Measurements from ENCODE around the gene MUC6.

Gene MUC6

DNA sequence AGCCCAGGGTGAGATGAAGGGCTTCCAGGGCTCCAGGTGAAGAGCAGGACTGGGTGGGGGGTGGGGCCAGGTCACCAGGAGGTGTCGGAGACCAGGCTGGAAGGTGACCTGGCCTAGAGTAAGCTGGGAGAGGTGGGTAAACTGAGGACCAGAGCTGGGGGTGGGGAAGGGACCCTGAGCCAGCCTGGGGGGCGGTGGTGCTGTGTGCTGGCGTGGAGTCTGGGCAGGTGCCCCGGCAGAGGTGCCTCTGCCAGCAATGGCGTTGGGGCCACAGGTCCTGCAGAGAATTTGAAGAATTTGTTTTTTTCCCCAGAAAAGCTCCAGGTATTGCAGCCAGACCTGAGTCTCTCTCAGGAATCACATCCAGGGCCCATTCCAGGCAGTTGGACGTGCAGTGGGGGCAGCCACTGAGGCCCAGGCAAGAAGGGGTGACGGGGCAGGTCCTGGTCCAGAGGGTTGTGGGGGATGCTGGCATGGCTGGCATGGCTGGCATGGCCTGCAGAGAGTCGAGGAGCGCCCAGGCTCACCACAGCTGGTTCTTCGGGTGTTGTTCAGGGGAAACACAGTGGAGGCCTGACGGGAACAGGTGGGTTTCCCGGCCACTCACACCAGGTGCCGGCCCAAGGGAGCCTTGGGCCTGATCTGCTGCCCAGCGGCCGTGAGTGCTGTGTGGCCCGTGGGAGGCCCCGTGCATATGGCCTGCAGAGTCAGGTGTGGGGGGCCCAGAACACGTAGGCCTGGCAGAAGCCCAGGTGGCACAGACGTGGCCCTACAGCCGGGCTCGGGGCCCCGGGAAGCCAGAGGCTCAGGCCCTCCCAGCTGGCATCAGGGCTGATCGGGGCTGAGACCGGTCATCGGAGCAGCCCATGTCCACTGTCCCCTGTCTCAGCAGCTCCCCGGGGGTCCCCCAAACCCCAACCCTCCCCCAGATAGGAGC, 6.4 kb upstream of the MUC6 start:
- Histone ChIP-seq H3K27me3 (ENCODE audit: insufficient read depth, poor library complexity, severe bottlenecking) (no peaks in the 10 kb centered on the region), H3K4me3 (ENCODE audit: severe bottlenecking) (no peak overlapping the region), H3K4me1 (ENCODE audit: insufficient read depth, poor library complexity, severe bottlenecking) (no peaks in the 10 kb centered on the region), H3K9me3 (ENCODE audit: severe bottlenecking) (no peaks in the 10 kb centered on the region), H3K27ac (ENCODE audit: poor library complexity, severe bottlenecking) (no peak overlapping the region), H3K36me3 (ENCODE audit: low read depth) (no peaks in the 10 kb centered on the region)
- no peak for ATAC-seq (ENCODE audit: low read depth)
- peak; percentile 34 for DNase-seq (ENCODE audit: low spot score)
- no peak for TF ChIP-seq CTCF (IDR thresholded peaks at IDR 0.05; ENCODE audit: poor library complexity, severe bottlenecking)

- ATAC-seq (ENCODE audit: low read depth) (no peak), DNase-seq (ENCODE audit: low spot score) (no peak)
- no peaks in the 10 kb centered on the region for H3K4me1 ChIP-seq (ENCODE audit: insufficient read depth, poor library complexity, severe bottlenecking)
- H3K27me3 ChIP-seq (ENCODE audit: insufficient read depth, poor library complexity, severe bottlenecking): no peaks in the 10 kb centered on the region
- H3K9me3 ChIP-seq (ENCODE audit: severe bottlenecking): no peaks in the 10 kb centered on the region
- no peaks in the 10 kb centered on the region for H3K36me3 ChIP-seq (ENCODE audit: low read depth)
- no peak for TF ChIP-seq CTCF (IDR thresholded peaks at IDR 0.05; ENCODE audit: poor library complexity, severe bottlenecking)
- H3K4me3 ChIP-seq (ENCODE audit: severe bottlenecking): no peak overlapping the region
- H3K27ac ChIP-seq (ENCODE audit: poor library complexity, severe bottlenecking): no peak overlapping the region
Observed at GRCh38 chr11:1041936-1042608, 5.6 kb upstream of the MUC6 start.

DNA sequence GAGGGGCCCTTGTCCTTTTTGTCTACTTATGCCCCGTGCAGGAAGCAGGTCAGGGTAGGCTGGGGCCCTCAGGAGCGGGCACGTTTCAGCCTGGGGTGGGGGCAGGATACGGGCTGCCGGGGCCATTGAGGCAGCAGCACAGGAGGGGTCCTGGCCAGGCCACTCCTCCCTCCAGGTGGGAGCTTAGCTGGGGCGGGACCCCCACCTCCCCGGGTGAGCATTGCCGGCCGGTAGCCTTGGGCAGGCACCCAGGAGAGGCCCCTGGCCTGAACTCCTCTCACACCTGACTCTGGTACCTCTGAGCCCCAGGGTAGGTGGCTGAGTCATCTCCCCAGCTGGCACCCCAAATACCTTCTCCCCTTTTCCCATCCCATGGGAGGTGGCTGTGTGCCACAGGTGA, 5.0 kb upstream of the MUC6 start:
- Histone ChIP-seq H3K36me3 (ENCODE audit: low read depth) (no peaks in the 10 kb centered on the region), H3K4me1 (ENCODE audit: insufficient read depth, poor library complexity, severe bottlenecking) (no peaks in the 10 kb centered on the region), H3K4me3 (ENCODE audit: severe bottlenecking) (no peak overlapping the region), H3K27me3 (ENCODE audit: insufficient read depth, poor library complexity, severe bottlenecking) (no peaks in the 10 kb centered on the region), H3K9me3 (ENCODE audit: severe bottlenecking) (no peaks in the 10 kb centered on the region), H3K27ac (ENCODE audit: poor library complexity, severe bottlenecking) (no peak overlapping the region)
- no peak for TF ChIP-seq CTCF (IDR thresholded peaks at IDR 0.05; ENCODE audit: poor library complexity, severe bottlenecking)
- DNase-seq (ENCODE audit: low spot score) (no peak), ATAC-seq (ENCODE audit: low read depth) (peak; percentile 59; the same call in 2 of the 3 replicates)

GRCh38 chr11:1041149-1041467, 4.6 kb upstream of the MUC6 start:
- Histone ChIP-seq H3K9me3 (ENCODE audit: severe bottlenecking) (no peaks in the 10 kb centered on the region), H3K36me3 (ENCODE audit: low read depth) (no peaks in the 10 kb centered on the region), H3K27me3 (ENCODE audit: insufficient read depth, poor library complexity, severe bottlenecking) (no peaks in the 10 kb centered on the region), H3K4me1 (ENCODE audit: insufficient read depth, poor library complexity, severe bottlenecking) (no peaks in the 10 kb centered on the region), H3K27ac (ENCODE audit: poor library complexity, severe bottlenecking) (no peak overlapping the region), H3K4me3 (ENCODE audit: severe bottlenecking) (no peak overlapping the region)
- DNase-seq (ENCODE audit: low spot score) (no peak), ATAC-seq (ENCODE audit: low read depth) (no peak; the same call in 2 of the 3 replicates)
- no peak for TF ChIP-seq CTCF (IDR thresholded peaks at IDR 0.05; ENCODE audit: poor library complexity, severe bottlenecking)

Data from RWPE2 (cell line).